HEK293 (cell line): ENCODE data around the gene PODN.

Source experiments
- CTCF ChIA-PET: fragments of 350-600 bp; formaldehyde crosslinking; extraction: SDS; loops from one replicate; lab custom pipeline; 2021; ENCODE audit warnings: antibody characterized with exemption; lab: Yijun Ruan, JAX
- POLR2A ChIA-PET: fragments of 300-600 bp; formaldehyde crosslinking; extraction: SDS; loops from one replicate; lab custom pipeline; 2020; ENCODE audit warnings: antibody characterized with exemption, inconsistent platforms; lab: Yijun Ruan, JAX
- H3K27ac ChIP-seq: fragments of 200-500 bp; sonication (Bioruptor generic); 2 replicates; pipeline ENCODE4 v1.5.1; 2014; ENCODE audit warnings: low read depth, low read length, control low read depth, inconsistent platforms; ENCODE audit errors: extremely low read depth
- H3K36me3 ChIP-seq, 2 experiments: fragments of 200-500 bp in 1 of 2; sonication (Bioruptor generic) in 1 of 2; 1 replicate in 1 of 2; 2 replicates in 1 of 2; pipeline ENCODE4 v1.5.1; 2014 to 2017; ENCODE audit warnings: inconsistent platforms in 2 of 2, low read length in 2 of 2; ENCODE audit not compliant: control insufficient read depth in 2 of 2, insufficient read depth in 1 of 2
- H3K4me1 ChIP-seq: fragments of 200-500 bp; sonication (Bioruptor generic); 2 replicates; pipeline ENCODE4 v1.5.1; 2014; ENCODE audit warnings: mild to moderate bottlenecking, low read length, inconsistent platforms; ENCODE audit not compliant: control insufficient read depth, insufficient read depth
- H3K4me3 ChIP-seq: 2 replicates; pipeline ENCODE4 v1.5.1; 2011; ENCODE audit warnings: low read depth, mild to moderate bottlenecking, control low read depth, low read length, moderate library complexity
- H3K9me3 ChIP-seq: fragments of 200-500 bp; sonication (Bioruptor generic); 2 replicates; pipeline ENCODE4 v1.5.1; 2014; ENCODE audit warnings: low read depth, low read length, inconsistent platforms; ENCODE audit not compliant: control insufficient read depth, insufficient read depth
- FEZF1 ChIP-seq: fragments of 450-650 bp; formaldehyde crosslinking; IDR thresholded peaks from 2 replicates; pipeline ENCODE4 v1.5.1; 2016; ENCODE audit warnings: missing biosample characterization, missing genetic modification characterization
- GLIS1 ChIP-seq: fragments of 450-650 bp; formaldehyde crosslinking; IDR thresholded peaks from 2 replicates; pipeline ENCODE4 v1.5.1; 2016; ENCODE audit warnings: missing biosample characterization, missing genetic modification characterization
- PBX3 ChIP-seq: sonication (generic); formaldehyde crosslinking; IDR thresholded peaks from 2 replicates; pipeline ENCODE4 v1.8.1; 2022; ENCODE audit warnings: mild to moderate bottlenecking, moderate library complexity, missing genetic modification reagents
- PRDM1 ChIP-seq: fragments of 450-650 bp; formaldehyde crosslinking; IDR thresholded peaks from 2 replicates; pipeline ENCODE4; 2016; ENCODE audit warnings: missing biosample characterization, missing genetic modification characterization
- YY1 ChIP-seq: fragments of 450-650 bp; formaldehyde crosslinking; IDR thresholded peaks from 2 replicates; pipeline ENCODE4 v1.5.1; 2018; ENCODE audit warnings: missing biosample characterization, missing genetic modification characterization
- ZBTB17 ChIP-seq: fragments of 450-650 bp; formaldehyde crosslinking; IDR thresholded peaks from 2 replicates; pipeline ENCODE4 v1.5.1; 2016; ENCODE audit warnings: missing biosample characterization, missing genetic modification characterization
- ZBTB21 ChIP-seq: fragments of 450-650 bp; formaldehyde crosslinking; IDR thresholded peaks from 2 replicates; pipeline ENCODE4 v1.5.1; 2017; ENCODE audit warnings: missing biosample characterization, missing genetic modification characterization
- ZNF121 ChIP-seq: fragments of 450-650 bp; formaldehyde crosslinking; IDR thresholded peaks from 2 replicates; pipeline ENCODE4 v1.5.1; 2016; ENCODE audit warnings: missing biosample characterization, missing genetic modification characterization
- ZNF169 ChIP-seq: fragments of 450-650 bp; formaldehyde crosslinking; IDR thresholded peaks from 2 replicates; pipeline ENCODE4 v1.5.1; 2016; ENCODE audit warnings: missing biosample characterization, missing genetic modification characterization
- ZNF174 ChIP-seq: fragments of 450-650 bp; formaldehyde crosslinking; IDR thresholded peaks from 2 replicates; pipeline ENCODE4 v1.5.0; 2017; ENCODE audit warnings: missing biosample characterization, mild to moderate bottlenecking, missing genetic modification characterization
- ZNF175 ChIP-seq: fragments of 450-650 bp; formaldehyde crosslinking; IDR thresholded peaks from 2 replicates; pipeline ENCODE4 v1.5.1; 2016; ENCODE audit warnings: missing biosample characterization, missing genetic modification characterization
- ZNF184 ChIP-seq: fragments of 450-650 bp; IDR thresholded peaks from 2 replicates; pipeline ENCODE4 v1.5.1; 2018; ENCODE audit warnings: missing biosample characterization, mild to moderate bottlenecking, missing genetic modification characterization
- ZNF335 ChIP-seq: fragments of 450-650 bp; formaldehyde crosslinking; conservative IDR thresholded peaks from 2 replicates; pipeline ENCODE4 v1.5.1; 2016; ENCODE audit warnings: missing biosample characterization, missing genetic modification characterization
- ZNF354C ChIP-seq: fragments of 450-650 bp; formaldehyde crosslinking; IDR thresholded peaks from 2 replicates; pipeline ENCODE4 v1.5.1; 2016; ENCODE audit warnings: missing biosample characterization, missing genetic modification characterization, low read depth, borderline replicate concordance
- ZNF394 ChIP-seq: fragments of 450-650 bp; formaldehyde crosslinking; IDR thresholded peaks from 2 replicates; pipeline ENCODE4 v1.5.1; 2016; ENCODE audit warnings: missing biosample characterization, missing genetic modification characterization, mild to moderate bottlenecking, moderate library complexity, borderline replicate concordance
- ZNF423 ChIP-seq: fragments of 450-650 bp; formaldehyde crosslinking; IDR thresholded peaks from 2 replicates; pipeline ENCODE4 v1.5.1; 2016; ENCODE audit warnings: missing biosample characterization, missing genetic modification characterization
- ZNF623 ChIP-seq: fragments of 450-650 bp; formaldehyde crosslinking; IDR thresholded peaks from 2 replicates; pipeline ENCODE4 v1.5.1; 2016; ENCODE audit warnings: missing biosample characterization, missing genetic modification characterization
- ZNF701 ChIP-seq: fragments of 450-650 bp; formaldehyde crosslinking; IDR thresholded peaks from 2 replicates; pipeline ENCODE4 v1.5.1; 2016; ENCODE audit warnings: missing biosample characterization, missing genetic modification characterization
- ZNF776 ChIP-seq: fragments of 450-650 bp; formaldehyde crosslinking; IDR thresholded peaks from 2 replicates; pipeline ENCODE4 v1.5.0; 2017; ENCODE audit warnings: missing biosample characterization, missing genetic modification characterization, borderline replicate concordance
- ZNF830 ChIP-seq: fragments of 450-650 bp; IDR thresholded peaks from 2 replicates; pipeline ENCODE4 v1.5.0; 2018; ENCODE audit warnings: missing biosample characterization, missing genetic modification characterization, low read depth, mild to moderate bottlenecking, moderate library complexity
- ZSCAN18 ChIP-seq: fragments of 450-650 bp; formaldehyde crosslinking; IDR thresholded peaks from 2 replicates; pipeline ENCODE4 v1.5.1; 2016; ENCODE audit warnings: missing biosample characterization, missing genetic modification characterization
- TF ChIP-seq, protein P1 (sequence below): fragments of 450-650 bp; formaldehyde crosslinking; IDR thresholded peaks from 2 replicates; pipeline ENCODE4 v1.5.1; 2017; ENCODE audit warnings: missing biosample characterization, mild to moderate bottlenecking, missing genetic modification characterization, moderate library complexity

PODN gene

GRCh38 chr1:53093778-53094532 is 31.9 kb downstream of the PODN start:
- H3K36me3 ChIP-seq = no peaks in the 10 kb centered on the region
- CTCF ChIA-PET = no interaction called here
- no peak for TF ChIP-seq ZNF354C
- TF ChIP-seq ZNF423 = no peak
- peak; percentile 61 for TF ChIP-seq ZNF623
- TF ChIP-seq PRDM1 (tag by site-specific recombination) = no peak
- TF ChIP-seq ZNF830 (tag by site-specific recombination) = no peak
- TF ChIP-seq PBX3 (CRISPR knock-in tag) = no peak
- TF ChIP-seq FEZF1 (tag by site-specific recombination) = no peak
- TF ChIP-seq ZNF701 (tag by site-specific recombination) = no peak
- POLR2A ChIA-PET = no interaction called here
- H3K4me1 ChIP-seq = no peaks in the 10 kb centered on the region
- H3K9me3 ChIP-seq = no peaks in the 10 kb centered on the region
- no peak overlapping the region for H3K4me3 ChIP-seq
- H3K27ac ChIP-seq = no peak overlapping the region

- Histone ChIP-seq H3K36me3 (no peaks in the 10 kb centered on the region), H3K4me3 (no peak overlapping the region), H3K27ac (no peak overlapping the region), H3K4me1 (no peaks in the 10 kb centered on the region), H3K9me3 (no peaks in the 10 kb centered on the region)
- POLR2A ChIA-PET = no interaction called here
- CTCF ChIA-PET = no interaction called here
- TF ChIP-seq ZBTB21 (tag by site-specific recombination) (no peak), ZNF121 (tag by site-specific recombination) (no peak), FEZF1 (tag by site-specific recombination) (no peak), ZBTB17 (tag by site-specific recombination) (no peak), ZNF174 (tag by site-specific recombination) (no peak), YY1 (no peak), ZNF394 (tag by site-specific recombination) (no peak), ZNF175 (tag by site-specific recombination) (no peak), ZNF184 (tag by site-specific recombination) (no peak), ZNF335 (tag by site-specific recombination) (no peak), ZNF776 (no peak), GLIS1 (tag by site-specific recombination) (no peak), ZNF169 (no peak), ZSCAN18 (tag by site-specific recombination) (no peak)
- TF ChIP-seq, protein P1, sequence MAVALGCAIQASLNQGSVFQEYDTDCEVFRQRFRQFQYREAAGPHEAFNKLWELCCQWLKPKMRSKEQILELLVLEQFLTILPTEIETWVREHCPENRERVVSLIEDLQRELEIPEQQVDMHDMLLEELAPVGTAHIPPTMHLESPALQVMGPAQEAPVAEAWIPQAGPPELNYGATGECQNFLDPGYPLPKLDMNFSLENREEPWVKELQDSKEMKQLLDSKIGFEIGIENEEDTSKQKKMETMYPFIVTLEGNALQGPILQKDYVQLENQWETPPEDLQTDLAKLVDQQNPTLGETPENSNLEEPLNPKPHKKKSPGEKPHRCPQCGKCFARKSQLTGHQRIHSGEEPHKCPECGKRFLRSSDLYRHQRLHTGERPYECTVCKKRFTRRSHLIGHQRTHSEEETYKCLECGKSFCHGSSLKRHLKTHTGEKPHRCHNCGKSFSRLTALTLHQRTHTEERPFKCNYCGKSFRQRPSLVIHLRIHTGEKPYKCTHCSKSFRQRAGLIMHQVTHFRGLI = no peak
These were observed 32.5 kb downstream of the PODN start for GRCh38 chr1:53094533-53094919.
